Measurements from ENCODE around the gene TSEN2.

DNA sequence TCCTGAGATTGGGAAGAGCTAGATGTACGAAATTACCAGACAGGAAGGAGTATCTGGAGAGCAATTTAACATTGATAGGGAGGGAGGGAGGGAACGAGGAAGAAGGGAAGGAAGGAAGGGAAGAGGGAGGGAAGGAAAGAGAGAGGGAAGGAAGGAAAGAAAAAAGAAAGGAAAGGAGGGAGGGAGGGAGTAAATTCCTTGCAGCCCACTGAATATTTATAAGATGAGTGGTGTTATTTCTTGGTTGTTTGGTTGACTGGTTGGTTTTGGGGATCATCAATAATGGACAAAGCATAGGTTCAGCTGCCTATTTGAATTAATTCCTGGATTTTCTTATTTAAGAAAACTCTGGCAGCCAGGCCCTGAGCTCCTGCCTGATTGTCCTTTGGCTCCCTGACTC is 15.5 kb upstream of the TSEN2 start:
- no peak for TF ChIP-seq YBX1 (IDR thresholded peaks at IDR 0.05)
- TF ChIP-seq, protein P1, sequence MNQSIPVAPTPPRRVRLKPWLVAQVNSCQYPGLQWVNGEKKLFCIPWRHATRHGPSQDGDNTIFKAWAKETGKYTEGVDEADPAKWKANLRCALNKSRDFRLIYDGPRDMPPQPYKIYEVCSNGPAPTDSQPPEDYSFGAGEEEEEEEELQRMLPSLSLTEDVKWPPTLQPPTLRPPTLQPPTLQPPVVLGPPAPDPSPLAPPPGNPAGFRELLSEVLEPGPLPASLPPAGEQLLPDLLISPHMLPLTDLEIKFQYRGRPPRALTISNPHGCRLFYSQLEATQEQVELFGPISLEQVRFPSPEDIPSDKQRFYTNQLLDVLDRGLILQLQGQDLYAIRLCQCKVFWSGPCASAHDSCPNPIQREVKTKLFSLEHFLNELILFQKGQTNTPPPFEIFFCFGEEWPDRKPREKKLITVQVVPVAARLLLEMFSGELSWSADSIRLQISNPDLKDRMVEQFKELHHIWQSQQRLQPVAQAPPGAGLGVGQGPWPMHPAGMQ (IDR thresholded peaks at IDR 0.05; ENCODE audit: borderline replicate concordance), result no peak
- TF ChIP-seq, protein P2, sequence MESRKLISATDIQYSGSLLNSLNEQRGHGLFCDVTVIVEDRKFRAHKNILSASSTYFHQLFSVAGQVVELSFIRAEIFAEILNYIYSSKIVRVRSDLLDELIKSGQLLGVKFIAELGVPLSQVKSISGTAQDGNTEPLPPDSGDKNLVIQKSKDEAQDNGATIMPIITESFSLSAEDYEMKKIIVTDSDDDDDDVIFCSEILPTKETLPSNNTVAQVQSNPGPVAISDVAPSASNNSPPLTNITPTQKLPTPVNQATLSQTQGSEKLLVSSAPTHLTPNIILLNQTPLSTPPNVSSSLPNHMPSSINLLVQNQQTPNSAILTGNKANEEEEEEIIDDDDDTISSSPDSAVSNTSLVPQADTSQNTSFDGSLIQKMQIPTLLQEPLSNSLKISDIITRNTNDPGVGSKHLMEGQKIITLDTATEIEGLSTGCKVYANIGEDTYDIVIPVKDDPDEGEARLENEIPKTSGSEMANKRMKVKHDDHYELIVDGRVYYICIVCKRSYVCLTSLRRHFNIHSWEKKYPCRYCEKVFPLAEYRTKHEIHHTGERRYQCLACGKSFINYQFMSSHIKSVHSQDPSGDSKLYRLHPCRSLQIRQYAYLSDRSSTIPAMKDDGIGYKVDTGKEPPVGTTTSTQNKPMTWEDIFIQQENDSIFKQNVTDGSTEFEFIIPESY (IDR thresholded peaks at IDR 0.05), result no peak
- TF ChIP-seq GATAD2B (conservative IDR thresholded peaks at IDR 0.05; ENCODE audit: low read depth), result no peak
